H1 (cell line): ENCODE measurements around the gene BBC3. TPM values are rescaled to one million over a fixed set of nuclear protein-coding genes. Genes with fewer than 3 reads are reported as not detected.

Experiments
- CTCF ChIA-PET: fragments of 300-600 bp; sonication (Branson Sonifier 250); formaldehyde crosslinking; loops from one replicate; lab custom pipeline; 2021; ENCODE audit not compliant: partially characterized antibody; lab: Charles Lee
- POLR2A ChIA-PET: fragments of 300-600 bp; sonication (Branson Sonifier 250); formaldehyde crosslinking; loops from one replicate; lab custom pipeline; 2021; ENCODE audit warnings: inconsistent platforms; ENCODE audit not compliant: partially characterized antibody; lab: Charles Lee
- DNase-seq, 2 experiments: peaks; one replicate each; pipeline versions ENCODE4 v3.0.0 to v3.0.0-alpha.2; 2010 to 2022; ENCODE audit warnings: low spot score in 2 of 2, low read depth in 1 of 2, mixed read lengths in 1 of 2
- FAIRE-seq: peaks from 2 replicates; lab custom pipeline; 2011; peaks lifted over from hg19 to GRCh38; lab: Jason Lieb, UNC
- H2AFZ ChIP-seq: 2 replicates; pipeline ENCODE4 v1.8.1; 2012; ENCODE audit warnings: low read length, inconsistent platforms
- H2AK5ac ChIP-seq: 2 replicates; pipeline ENCODE4 v1.6.1; 2013; ENCODE audit warnings: low read depth, low read length
- H2BK120ac ChIP-seq: replicated peaks from 2 replicates; pipeline ENCODE3; 2013; ENCODE audit warnings: low read depth, low read length, inconsistent platforms
- H2BK12ac ChIP-seq: 2 replicates; pipeline ENCODE4 v1.6.1; 2013; ENCODE audit warnings: low read depth, low read length
- H2BK15ac ChIP-seq: 2 replicates; pipeline ENCODE4 v1.6.1; 2013; ENCODE audit warnings: low read length
- H2BK20ac ChIP-seq: 2 replicates; pipeline ENCODE4 v1.6.1; 2013; ENCODE audit warnings: low read length
- H2BK5ac ChIP-seq: 2 replicates; pipeline ENCODE4 v1.6.1; 2013; ENCODE audit warnings: low read depth, low read length
- H3K14ac ChIP-seq: 2 replicates; pipeline ENCODE4 v1.6.1; 2013; ENCODE audit warnings: inconsistent platforms; ENCODE audit not compliant: insufficient read length
- H3K18ac ChIP-seq: 2 replicates; pipeline ENCODE4 v1.6.1; 2013; ENCODE audit warnings: low read length; ENCODE audit errors: extremely low read depth
- H3K23ac ChIP-seq: 2 replicates; pipeline ENCODE4 v1.6.1; 2013; ENCODE audit warnings: inconsistent platforms; ENCODE audit not compliant: insufficient read length
- H3K23me2 ChIP-seq: 2 replicates; pipeline ENCODE4 v1.6.1; 2013; ENCODE audit warnings: low read depth, low read length
- H3K27ac ChIP-seq: 2 replicates; pipeline ENCODE4 v1.6.1; 2011; ENCODE audit warnings: low read depth, low read length, inconsistent platforms
- H3K27me3 ChIP-seq, 4 experiments: replicated peaks in 1 of 4; 1 replicate in 1 of 4; 2 replicates in 3 of 4; pipeline versions ENCODE4 v1.6.1 to v1.8.1; 2011 to 2013; ENCODE audit warnings: low read length in 3 of 4, mild to moderate bottlenecking in 3 of 4, inconsistent platforms in 2 of 4, mixed read lengths in 2 of 4, moderate library complexity in 1 of 4; ENCODE audit not compliant: control insufficient read depth in 3 of 4, insufficient read depth in 3 of 4; ENCODE audit errors: extremely low read depth in 1 of 4
- H3K36me3 ChIP-seq, 4 experiments: 2 replicates each; pipeline versions ENCODE4 v1.6.1 to v1.8.1; 2011 to 2013; ENCODE audit warnings: mild to moderate bottlenecking in 4 of 4, low read length in 3 of 4, moderate library complexity in 2 of 4, control low read depth in 1 of 4, inconsistent platforms in 1 of 4; ENCODE audit not compliant: insufficient read depth in 4 of 4, control insufficient read depth in 2 of 4
- H3K4ac ChIP-seq: replicated peaks from 2 replicates; pipeline ENCODE3; 2013; ENCODE audit warnings: low read length, low read depth, mixed read lengths, inconsistent platforms; ENCODE audit not compliant: insufficient read length
- H3K4me1 ChIP-seq, 4 experiments: replicated peaks in 1 of 4; 1 replicate in 1 of 4; 2 replicates in 3 of 4; pipeline versions ENCODE4 v1.6.1 to v1.8.1; 2011 to 2013; ENCODE audit warnings: low read length in 3 of 4, inconsistent platforms in 2 of 4, mixed read lengths in 1 of 4; ENCODE audit not compliant: insufficient read depth in 4 of 4, control insufficient read depth in 3 of 4
- H3K4me2 ChIP-seq, 2 experiments: 2 replicates each; pipeline versions ENCODE4 v1.6.1 to v1.8.1; 2011 to 2013; ENCODE audit warnings: low read depth in 2 of 2, low read length in 2 of 2, control low read depth in 1 of 2, inconsistent platforms in 1 of 2, mild to moderate bottlenecking in 1 of 2; ENCODE audit not compliant: insufficient read depth in 1 of 2
- H3K4me3 ChIP-seq, 4 experiments: fragments of 200-600, 300-600 bp in 1 of 4; sonication (generic), shearing (Covaris generic), sonication (Bioruptor Twin) in 1 of 4; 2 replicates each; pipeline versions ENCODE4 v1.5.1 to v1.8.1; 2011 to 2016; ENCODE audit warnings: low read length in 4 of 4, low read depth in 3 of 4, control low read depth in 2 of 4, inconsistent platforms in 2 of 4, mild to moderate bottlenecking in 2 of 4, mixed read lengths in 1 of 4, moderate library complexity in 1 of 4; ENCODE audit not compliant: insufficient read depth in 2 of 4; ENCODE audit errors: extremely low read depth in 1 of 4
- H3K56ac ChIP-seq: replicated peaks from 2 replicates; pipeline ENCODE3; 2013; ENCODE audit warnings: low read depth, mild to moderate bottlenecking, mixed read lengths, low read length, inconsistent platforms; ENCODE audit not compliant: insufficient read length
- H3K79me1 ChIP-seq: 2 replicates; pipeline ENCODE4 v1.6.1; 2013; ENCODE audit warnings: low read depth, low read length, control low read depth
- H3K79me2 ChIP-seq, 2 experiments: 2 replicates each; pipeline versions ENCODE4 v1.6.1 to v1.8.1; 2012 to 2013; ENCODE audit warnings: low read length in 2 of 2, mild to moderate bottlenecking in 2 of 2, inconsistent platforms in 1 of 2; ENCODE audit not compliant: insufficient read depth in 2 of 2, control insufficient read depth in 1 of 2
- H3K9ac ChIP-seq, 4 experiments: replicated peaks in 1 of 4; 1 replicate in 1 of 4; 2 replicates in 3 of 4; pipeline versions ENCODE4 v1.6.1 to v1.8.1; 2011 to 2013; ENCODE audit warnings: low read depth in 3 of 4, low read length in 3 of 4, control low read depth in 2 of 4, mild to moderate bottlenecking in 2 of 4, moderate library complexity in 2 of 4, inconsistent platforms in 1 of 4; ENCODE audit errors: extremely low read depth in 1 of 4
- H3K9me3 ChIP-seq, 2 experiments: 2 replicates each; pipeline versions ENCODE4 v1.6.1 to v1.8.1; 2012 to 2013; ENCODE audit warnings: mild to moderate bottlenecking in 2 of 2, moderate library complexity in 2 of 2, control low read depth in 1 of 2, inconsistent platforms in 1 of 2, low read depth in 1 of 2, low read length in 1 of 2, mixed read lengths in 1 of 2; ENCODE audit not compliant: insufficient read depth in 2 of 2
- H4K20me1 ChIP-seq, 2 experiments: replicated peaks in 1 of 2; 2 replicates each; pipeline versions ENCODE3 to v1.8.1; 2011 to 2013; ENCODE audit warnings: inconsistent platforms in 2 of 2, low read length in 2 of 2, mild to moderate bottlenecking in 1 of 2; ENCODE audit not compliant: insufficient read depth in 2 of 2, control insufficient read depth in 1 of 2
- H4K5ac ChIP-seq: 2 replicates; pipeline ENCODE4 v1.6.1; 2013; ENCODE audit warnings: low read length, low read depth, mixed read lengths, inconsistent platforms; ENCODE audit not compliant: insufficient read length
- H4K8ac ChIP-seq: 2 replicates; pipeline ENCODE4 v1.8.0; 2013; ENCODE audit warnings: mild to moderate bottlenecking, moderate library complexity, low read length, inconsistent platforms; ENCODE audit not compliant: insufficient read depth; ENCODE audit errors: extremely low read depth
- H4K91ac ChIP-seq: replicated peaks from 2 replicates; pipeline ENCODE3; 2013; ENCODE audit warnings: low read length, mixed read lengths, inconsistent platforms; ENCODE audit not compliant: insufficient read length
- CHD1 ChIP-seq: IDR thresholded peaks from 2 replicates; pipeline ENCODE4 v1.6.1; 2012; ENCODE audit warnings: low read depth, low read length, improper control_type of control experiment
- FOSL1 ChIP-seq: IDR thresholded peaks from 2 replicates; pipeline ENCODE4 v1.6.1; 2011; ENCODE audit warnings: mild to moderate bottlenecking, low read depth, low read length, moderate library complexity; ENCODE audit not compliant: insufficient read depth
- MAFK ChIP-seq: IDR thresholded peaks from 2 replicates; pipeline ENCODE4 v1.6.1; 2012; ENCODE audit warnings: low read depth, mild to moderate bottlenecking, improper control_type of control experiment, low read length
- RBBP5 ChIP-seq: IDR thresholded peaks from 2 replicates; pipeline ENCODE4 v1.7.1; 2012; ENCODE audit warnings: low read depth, mild to moderate bottlenecking, inconsistent platforms, low read length, moderate library complexity, borderline replicate concordance
- SAP30 ChIP-seq: fragments of 300-600 bp; sonication (generic); IDR thresholded peaks from 2 replicates; pipeline ENCODE4 v1.7.1; 2012; ENCODE audit warnings: low read length, moderate library complexity, mild to moderate bottlenecking, inconsistent platforms; ENCODE audit not compliant: insufficient read depth, insufficient replicate concordance
- WGBS, 2 experiments: shearing (Covaris generic) in 1 of 2; methylation state at CpG; one replicate each; pipeline versions ENCODE4 v1.1.6 to v1.1.7; 2013 to 2015; ENCODE audit warnings: low lambda C conversion rate in 2 of 2, mixed read lengths in 2 of 2, inconsistent platforms in 1 of 2, low coverage in 1 of 2, missing lambda C conversion rate in 1 of 2; ENCODE audit not compliant: insufficient replicate concordance in 2 of 2, insufficient coverage in 1 of 2, insufficient read length in 1 of 2; ENCODE audit errors: extremely low coverage in 1 of 2, missing lambda C conversion rate in 1 of 2; 5-methylcytosine and 5-hydroxymethylcytosine counted together
- polyA plus RNA-seq, 7 experiments: library from polyadenylated mRNA; depleted of rRNA in 3 of 7; stranded (reverse) in 5 of 7; unstranded in 2 of 7; fragments of >200 nt in 5 of 7; fragments of 200-250 nt in 2 of 7; gene quantifications; 1 replicate in 5 of 7; 2 replicates in 1 of 7; 4 replicates in 1 of 7; pipeline versions ENCODE4 v1.2.1 to v1.2.3, GENCODE V29; 2011 to 2013; ENCODE audit warnings: missing spikeins in 2 of 7, mixed read lengths in 2 of 7
- total RNA-seq: library from RNA; stranded (reverse); fragmentation: NEBNext Ultra II Directional; extraction: Animal tissue kit (Norgen Biotek cat#: 25700); gene quantifications from 2 replicates; pipeline ENCODE4 v1.2.1, GENCODE V29; 2021

Gene BBC3
- total and polyA plus RNA-seq, 2 of the 8 experiments (the other 6 are each of a cell fraction or from before 2014, with no cell fraction given), result 13.2 to 21.6 TPM

GRCh38 chr19:47275791-47276461 lies 44.9 kb upstream of the BBC3 start:
- Histone ChIP-seq H3K27me3 (peaks cover 0 to 10% (median 6%) of the 10 kb centered on the region in 4 experiments; a peak in 5 of 7 replicates), H3K79me1 (no peaks in the 10 kb centered on the region), H4K91ac (no peak overlapping the region), H2BK20ac (no peak overlapping the region), H3K14ac (no peak overlapping the region), H4K5ac (no peak overlapping the region), H3K9ac (no peak overlapping the region), H2BK5ac (no peak overlapping the region), H4K8ac (no peak overlapping the region; the same call in 1 of the 2 replicates), H3K23ac (no peak overlapping the region), H3K27ac (no peak overlapping the region), H2AFZ (no peak overlapping the region), H4K20me1 (peaks cover 0 to 8% of the 10 kb centered on the region in 2 experiments), H3K4me1 (peaks cover 0 to 19% (median 8%) of the 10 kb centered on the region in 4 experiments; a peak in 6 of 7 replicates), H3K18ac (no peak overlapping the region), H2BK15ac (peak overlapping the region; percentile 53; the same call in 1 of the 2 replicates), H3K23me2 (peaks cover 25% of the 10 kb centered on the region), H3K4me2 (peak overlapping the region; percentile 67 to 82; a peak in 2 of 4 replicates), H3K4ac (no peak overlapping the region), H3K4me3 (peak overlapping the region in 3 of 4 experiments; percentile 45 to 68 (median 53); a peak in 3 of 8 replicates), H3K9me3 (no peaks in the 10 kb centered on the region), H3K36me3 (peaks cover 0 to 4% (median under 1%) of the 10 kb centered on the region in 4 experiments; a peak in 3 of 8 replicates), H2AK5ac (no peak overlapping the region), H3K56ac (no peak overlapping the region), H2BK120ac (no peak overlapping the region), H3K79me2 (no peaks in the 10 kb centered on the region), H2BK12ac (no peak overlapping the region)
- DNase-seq (no peak), FAIRE-seq (no peak)
- ChIA-PET POLR2A (interaction anchor here (0.6 to 3.6 kb wide), 10 partner anchors 11 to 144 kb away, joined by 3 to 29 read pairs (median 5); partner anchors contain the start of gene CCDC9), CTCF (interaction anchor here (0.7 to 2.4 kb wide), 7 partner anchors 9 to 115 kb away, joined by 3 to 17 read pairs (median 5); no protein-coding TSS in a partner anchor)
- WGBS, 2 experiments, result 83% methylated on average over 12 of the region's 13 CpGs; no CpG with 5 or more reads in 1 of the 2 experiments
- TF ChIP-seq SAP30, result no peak
- no peak for TF ChIP-seq RBBP5
- no peak for TF ChIP-seq MAFK
- TF ChIP-seq FOSL1, result no peak
- TF ChIP-seq CHD1, result no peak
